Gastroesophageal sphincter (tissue), 3 donors: ENCODE measurements around the gene C1GALT1C1L.

Experiments
- EP300 ChIP-seq: sonication (generic); formaldehyde crosslinking; IDR thresholded peaks from one replicate; pipeline ENCODE4 v1.6.1; 2017; ENCODE audit warnings: antibody characterized with exemption, mild to moderate bottlenecking
- POLR2A ChIP-seq, 2 donors: fragments of 450-650 bp; IDR thresholded peaks; one replicate each; pipeline ENCODE4 v1.6.1; 2017; ENCODE audit warnings: antibody characterized with exemption in 2 of 2, mild to moderate bottlenecking in 2 of 2, moderate library complexity in 1 of 2
- POLR2AphosphoS5 ChIP-seq: sonication (generic); formaldehyde crosslinking; IDR thresholded peaks from one replicate; pipeline ENCODE4 v1.6.1; 2017; ENCODE audit warnings: antibody characterized with exemption
- TF ChIP-seq, protein P1 (sequence below), 4 experiments: fragments of 200-600 bp in 2 of 4; fragments of 450-650 bp in 2 of 4; sonication (generic) in 1 of 4; IDR thresholded peaks; one replicate each; pipeline ENCODE4 v1.5.1; 2017 to 2019; ENCODE audit warnings: antibody characterized with exemption in 4 of 4, mild to moderate bottlenecking in 2 of 4, moderate library complexity in 2 of 4

DNA sequence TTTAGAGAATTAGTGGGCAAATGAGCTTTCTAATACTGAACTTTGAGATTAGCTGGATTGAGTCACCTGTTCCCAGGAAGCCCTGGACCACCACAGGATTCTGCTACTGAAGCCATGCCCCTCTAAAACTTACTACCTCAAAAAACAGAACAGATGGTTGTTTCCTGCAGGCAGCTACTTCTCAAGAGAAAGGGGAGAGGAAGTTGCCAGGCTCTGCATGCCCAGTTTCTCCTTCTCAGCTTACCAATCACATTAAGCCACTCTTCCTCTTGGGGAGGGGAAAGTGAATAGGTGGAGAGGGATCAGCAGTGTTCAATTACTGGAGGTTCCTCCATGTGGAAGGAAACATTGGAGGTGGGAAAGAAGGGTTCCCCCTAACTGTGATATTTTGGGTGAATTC, 24.9 kb upstream of the C1GALT1C1L start:
- TF ChIP-seq, protein P1, sequence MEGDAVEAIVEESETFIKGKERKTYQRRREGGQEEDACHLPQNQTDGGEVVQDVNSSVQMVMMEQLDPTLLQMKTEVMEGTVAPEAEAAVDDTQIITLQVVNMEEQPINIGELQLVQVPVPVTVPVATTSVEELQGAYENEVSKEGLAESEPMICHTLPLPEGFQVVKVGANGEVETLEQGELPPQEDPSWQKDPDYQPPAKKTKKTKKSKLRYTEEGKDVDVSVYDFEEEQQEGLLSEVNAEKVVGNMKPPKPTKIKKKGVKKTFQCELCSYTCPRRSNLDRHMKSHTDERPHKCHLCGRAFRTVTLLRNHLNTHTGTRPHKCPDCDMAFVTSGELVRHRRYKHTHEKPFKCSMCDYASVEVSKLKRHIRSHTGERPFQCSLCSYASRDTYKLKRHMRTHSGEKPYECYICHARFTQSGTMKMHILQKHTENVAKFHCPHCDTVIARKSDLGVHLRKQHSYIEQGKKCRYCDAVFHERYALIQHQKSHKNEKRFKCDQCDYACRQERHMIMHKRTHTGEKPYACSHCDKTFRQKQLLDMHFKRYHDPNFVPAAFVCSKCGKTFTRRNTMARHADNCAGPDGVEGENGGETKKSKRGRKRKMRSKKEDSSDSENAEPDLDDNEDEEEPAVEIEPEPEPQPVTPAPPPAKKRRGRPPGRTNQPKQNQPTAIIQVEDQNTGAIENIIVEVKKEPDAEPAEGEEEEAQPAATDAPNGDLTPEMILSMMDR (IDR thresholded peaks at IDR 0.05): no peak
- TF ChIP-seq EP300 (no peak), POLR2A (IDR thresholded peaks at IDR 0.05) (no peak), POLR2AphosphoS5 (no peak)
